Measurements from ENCODE around the gene STYXL1. TPM values are rescaled to one million over a fixed set of nuclear protein-coding genes. Genes with fewer than 3 reads are reported as not detected.

STYXL1 gene
- total RNA-seq, 1 donor from 2014 or later: 56.1 TPM

- no peak overlapping the region for H3K27ac ChIP-seq
- H3K79me2 ChIP-seq (ENCODE audit: low read depth): no peaks in the 10 kb centered on the region
- no peak overlapping the region for H2AFZ ChIP-seq (replicated peaks)
- DNase-seq (ENCODE audit: low spot score): no peak
- Mint-ChIP-seq H3K36me3 (peaks cover 24% of the 10 kb centered on the region), H3K27me3 (ENCODE audit: insufficient read depth, low read depth) (peaks cover 6% of the 10 kb centered on the region), H3K9me3 (peaks cover 2% of the 10 kb centered on the region), H3K4me3 (no peak overlapping the region), H3K27ac (no peak overlapping the region), H3K4me1 (peaks cover 13% of the 10 kb centered on the region)
- H3K4me3 ChIP-seq: no peak overlapping the region
- no peaks in the 10 kb centered on the region for H3K27me3 ChIP-seq
- H4K20me1 ChIP-seq (ENCODE audit: low read depth): peaks cover 6% of the 10 kb centered on the region
- peaks cover 10% of the 10 kb centered on the region for H3K4me1 ChIP-seq
- H3K36me3 ChIP-seq: no peaks in the 10 kb centered on the region
- no peak overlapping the region for H3K4me2 ChIP-seq
- no peak for TF ChIP-seq EZH2phosphoT487 (IDR thresholded peaks at IDR 0.05)
- no peak for TF ChIP-seq CTCF (IDR thresholded peaks at IDR 0.05)
- no peak for TF ChIP-seq EZH2 (IDR thresholded peaks at IDR 0.05)
- H3K9ac ChIP-seq: no peak overlapping the region
- H3F3A ChIP-seq (ENCODE audit: low read depth): peaks cover 17% of the 10 kb centered on the region
- no peaks in the 10 kb centered on the region for H3K9me3 ChIP-seq (ENCODE audit: low read depth)
Observed at GRCh38 chr7:75998038-75998437, 49.8 kb downstream of the STYXL1 start.

- DNase-seq (ENCODE audit: low spot score): no peak
- Mint-ChIP-seq H3K36me3 (peaks cover 24% of the 10 kb centered on the region), H3K27ac (no peak overlapping the region), H3K4me3 (no peak overlapping the region), H3K27me3 (ENCODE audit: insufficient read depth, low read depth) (peaks cover 10% of the 10 kb centered on the region), H3K4me1 (peaks cover 16% of the 10 kb centered on the region), H3K9me3 (peaks cover 2% of the 10 kb centered on the region)
- Histone ChIP-seq H3K4me1 (peaks cover 11% of the 10 kb centered on the region), H3F3A (ENCODE audit: low read depth) (peaks cover 22% of the 10 kb centered on the region), H3K27me3 (no peaks in the 10 kb centered on the region), H4K20me1 (ENCODE audit: low read depth) (peaks cover 6% of the 10 kb centered on the region), H3K9ac (no peak overlapping the region), H3K4me3 (no peak overlapping the region), H3K79me2 (ENCODE audit: low read depth) (no peaks in the 10 kb centered on the region), H2AFZ (replicated peaks) (no peak overlapping the region), H3K4me2 (no peak overlapping the region), H3K9me3 (ENCODE audit: low read depth) (no peaks in the 10 kb centered on the region), H3K36me3 (no peaks in the 10 kb centered on the region), H3K27ac (no peak overlapping the region)
- TF ChIP-seq CTCF (IDR thresholded peaks at IDR 0.05): no peak
- TF ChIP-seq EZH2 (IDR thresholded peaks at IDR 0.05): no peak
Observed at GRCh38 chr7:75996476-75996875, 51.3 kb downstream of the STYXL1 start.

GRCh38 chr7:75995996-75996395 lies 51.8 kb downstream of the STYXL1 start:
- peaks cover 24% of the 10 kb centered on the region for H3K36me3 Mint-ChIP-seq
- H4K20me1 ChIP-seq (ENCODE audit: low read depth): peaks cover 6% of the 10 kb centered on the region

More at GRCh38 chr7:75995996-75996395, 51.8 kb downstream of the STYXL1 start:
- Histone ChIP-seq H3K36me3 (no peaks in the 10 kb centered on the region), H3F3A (ENCODE audit: low read depth) (peaks cover 25% of the 10 kb centered on the region), H3K27me3 (no peaks in the 10 kb centered on the region), H3K9me3 (ENCODE audit: low read depth) (no peaks in the 10 kb centered on the region), H3K9ac (no peak overlapping the region), H3K4me3 (no peak overlapping the region), H3K4me1 (peaks cover 16% of the 10 kb centered on the region), H2AFZ (replicated peaks) (no peak overlapping the region), H3K79me2 (ENCODE audit: low read depth) (no peaks in the 10 kb centered on the region), H3K27ac (no peak overlapping the region), H3K4me2 (no peak overlapping the region)
- H3K9me3 Mint-ChIP-seq: peaks cover 2% of the 10 kb centered on the region
- no peak for DNase-seq (ENCODE audit: low spot score)
- peaks cover 18% of the 10 kb centered on the region for H3K4me1 Mint-ChIP-seq
- peak overlapping the region; percentile 72 for H3K4me3 Mint-ChIP-seq
- peaks cover 8% of the 10 kb centered on the region for H3K27me3 Mint-ChIP-seq (ENCODE audit: insufficient read depth, low read depth)
- no peak for TF ChIP-seq EZH2phosphoT487 (IDR thresholded peaks at IDR 0.05)
- TF ChIP-seq CTCF (IDR thresholded peaks at IDR 0.05): no peak
- no peak for TF ChIP-seq EZH2 (IDR thresholded peaks at IDR 0.05)
- no peak overlapping the region for H3K27ac Mint-ChIP-seq

Data from neural progenitor cell (in vitro differentiated cells).